Activated naive CD4-positive, alpha-beta T cell treated with anti-CD3 and anti-CD28 coated beads, Interleukin-2, amount 50 U/mL, for 24 hours (primary cell): ENCODE results near the gene HEATR9.
A peak's percentile ranks its signal among the peaks of the same experiment; 100 is the strongest.
"Not testable (repeated sequence)": the region's sequence is repeated elsewhere in the genome, so short reads cannot be mapped to it uniquely, and the experiment has no call there.

Experiments
- H3K27ac Mint-ChIP-seq: one replicate; pipeline ENCODE4 v1.8.0; 2021; ENCODE audit warnings: mild to moderate bottlenecking, mixed read lengths
- H3K27me3 Mint-ChIP-seq: one replicate; pipeline ENCODE4 v1.8.0; 2021; ENCODE audit warnings: mixed read lengths
- H3K36me3 Mint-ChIP-seq: one replicate; pipeline ENCODE4 v1.8.0; 2021; ENCODE audit warnings: mixed read lengths
- H3K4me1 Mint-ChIP-seq: one replicate; pipeline ENCODE4 v1.8.0; 2021; ENCODE audit warnings: mixed read lengths
- H3K4me3 Mint-ChIP-seq: one replicate; pipeline ENCODE4 v1.8.0; 2021; ENCODE audit warnings: mild to moderate bottlenecking, mixed read lengths
- H3K9me3 Mint-ChIP-seq: one replicate; pipeline ENCODE4 v1.8.0; 2021; ENCODE audit warnings: mixed read lengths

HEATR9 gene

DNA sequence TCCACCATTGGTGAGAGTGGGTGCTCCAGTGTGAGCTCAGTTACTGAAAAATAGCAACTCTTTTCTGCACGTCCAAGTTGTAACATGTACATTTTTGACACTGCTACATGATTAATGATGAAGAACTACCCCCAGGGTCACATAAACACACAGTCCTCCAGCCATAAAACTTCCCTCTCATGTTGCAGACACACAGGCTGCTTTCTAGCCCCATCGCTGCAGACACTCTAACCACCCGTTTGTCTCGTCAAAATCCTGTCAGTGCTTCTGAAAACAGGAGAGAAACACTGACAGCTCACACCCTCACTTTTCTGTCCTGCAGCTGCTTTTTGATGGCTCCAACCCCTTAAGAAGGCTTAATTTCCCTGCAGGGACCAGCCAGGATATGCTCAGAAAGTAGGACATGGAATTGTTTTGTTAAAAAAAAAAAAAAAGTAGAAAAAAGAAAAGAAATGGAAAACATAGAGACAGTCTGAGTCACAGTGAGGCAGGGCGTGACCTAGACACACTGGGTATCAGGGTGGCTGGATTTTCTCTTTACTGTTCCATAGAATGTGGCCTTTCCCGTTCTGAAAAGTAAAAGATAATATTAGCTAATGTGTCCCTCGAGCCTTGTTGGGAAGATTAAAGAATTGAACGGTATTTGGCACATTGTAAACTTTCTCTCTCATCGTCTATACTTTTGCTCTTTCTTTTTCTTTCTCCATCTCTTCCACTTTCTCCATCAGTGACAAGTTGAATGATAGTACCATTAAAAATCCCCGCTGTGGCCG is 32.2 kb upstream of the HEATR9 start:
- peaks cover 14% of the 10 kb centered on the region for H3K4me1 Mint-ChIP-seq
- peak overlapping the region; percentile 38 for H3K27ac Mint-ChIP-seq
- no peaks in the 10 kb centered on the region for H3K36me3 Mint-ChIP-seq
- H3K4me3 Mint-ChIP-seq, result peak overlapping the region; percentile 27
- peaks cover 3% of the 10 kb centered on the region for H3K27me3 Mint-ChIP-seq
- H3K9me3 Mint-ChIP-seq, result no peaks in the 10 kb centered on the region

DNA sequence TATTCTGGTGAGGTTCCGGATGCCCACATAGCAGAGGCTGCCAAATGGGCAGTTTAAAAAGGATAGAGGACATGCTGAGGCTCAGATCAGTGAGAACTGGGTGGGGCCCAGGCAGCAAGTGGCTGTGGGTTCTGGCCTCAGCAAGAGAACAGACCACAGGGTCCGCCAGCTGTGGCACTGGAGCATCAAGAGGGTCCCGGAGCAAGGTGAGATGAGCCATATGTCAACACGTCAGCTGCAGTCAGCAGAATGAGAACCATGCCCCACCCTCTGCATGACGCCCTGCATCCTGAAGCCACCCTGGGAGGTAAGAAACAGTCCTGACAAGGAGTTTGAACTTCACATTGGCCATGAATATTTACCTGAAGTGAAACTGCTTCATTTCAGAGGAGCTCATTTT is 31.6 kb upstream of the HEATR9 start:
- H3K9me3 Mint-ChIP-seq, result no peaks in the 10 kb centered on the region
- peaks cover 3% of the 10 kb centered on the region for H3K27me3 Mint-ChIP-seq
- H3K27ac Mint-ChIP-seq, result no peak overlapping the region
- H3K4me3 Mint-ChIP-seq, result no peak overlapping the region
- no peaks in the 10 kb centered on the region for H3K36me3 Mint-ChIP-seq
- H3K4me1 Mint-ChIP-seq, result peaks cover 14% of the 10 kb centered on the region

DNA sequence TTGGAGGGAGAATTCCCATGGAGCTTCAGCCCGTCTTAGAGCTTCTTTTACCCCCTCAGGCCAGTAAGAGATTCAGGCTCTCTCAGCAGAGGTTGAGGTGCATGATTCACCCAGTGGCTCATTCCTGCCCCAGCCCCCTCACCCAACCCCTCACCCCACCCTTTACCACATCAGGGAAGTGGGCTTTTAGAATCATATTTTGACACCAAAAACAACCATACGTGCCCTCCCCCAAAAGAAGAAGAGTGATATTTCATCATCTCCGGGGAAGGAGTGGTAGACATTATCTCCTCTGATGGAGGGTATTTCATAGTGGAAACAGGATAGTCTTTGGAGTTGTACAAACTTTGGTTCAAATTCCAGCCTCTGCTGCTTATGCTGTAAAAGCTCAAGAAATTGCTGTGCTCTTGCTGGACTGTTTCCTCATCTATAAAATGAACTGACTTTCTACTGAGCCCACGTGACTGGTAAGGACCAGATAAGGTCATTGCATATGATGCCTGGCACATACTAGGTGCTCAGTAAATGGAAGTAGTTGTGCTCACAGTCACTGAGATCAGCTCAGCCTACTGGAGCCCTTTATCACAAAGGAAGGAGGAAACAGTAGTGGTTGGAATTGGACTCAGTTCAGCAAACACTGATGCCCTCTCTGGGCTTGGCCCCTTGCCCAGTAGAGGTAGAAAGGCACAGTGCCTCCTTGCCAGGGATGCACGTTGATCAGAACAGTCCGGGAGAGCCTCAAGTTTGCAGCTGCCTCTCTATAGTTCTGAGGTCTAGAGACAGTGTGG is 29.8 kb upstream of the HEATR9 start:
- H3K27me3 Mint-ChIP-seq, result peaks cover 3% of the 10 kb centered on the region

DNA sequence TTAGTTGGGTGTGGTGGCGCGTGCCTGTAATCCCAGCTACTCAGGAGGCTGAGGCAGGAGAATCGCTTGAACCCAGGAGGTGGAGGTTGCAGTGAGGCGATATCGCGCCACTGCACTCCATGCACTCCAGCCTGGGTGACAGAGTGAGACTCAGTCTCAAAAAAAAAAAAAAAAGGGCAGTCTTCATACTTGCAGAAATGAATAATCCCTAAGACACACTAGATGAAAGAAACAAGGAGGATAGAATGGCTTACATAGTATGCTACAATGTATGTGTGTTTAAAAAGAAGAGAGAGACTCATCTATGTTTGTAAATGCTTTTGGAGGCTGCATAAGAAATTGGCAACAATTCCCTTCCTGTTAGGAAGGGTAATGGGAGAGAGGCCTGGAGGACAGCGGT is 29.1 kb upstream of the HEATR9 start:
- not testable (repeated sequence) for H3K4me3 Mint-ChIP-seq, H3K36me3 Mint-ChIP-seq, H3K27me3 Mint-ChIP-seq, H3K27ac Mint-ChIP-seq, H3K9me3 Mint-ChIP-seq
- peaks cover 14% of the 10 kb centered on the region for H3K4me1 Mint-ChIP-seq

More for the DNA sequence above, 29.8 kb upstream of the HEATR9 start:
- Mint-ChIP-seq H3K4me1 (peaks cover 14% of the 10 kb centered on the region), H3K27ac (peak overlapping the region; percentile 30), H3K36me3 (no peaks in the 10 kb centered on the region), H3K4me3 (peak overlapping the region; percentile 39), H3K9me3 (no peaks in the 10 kb centered on the region)

DNA sequence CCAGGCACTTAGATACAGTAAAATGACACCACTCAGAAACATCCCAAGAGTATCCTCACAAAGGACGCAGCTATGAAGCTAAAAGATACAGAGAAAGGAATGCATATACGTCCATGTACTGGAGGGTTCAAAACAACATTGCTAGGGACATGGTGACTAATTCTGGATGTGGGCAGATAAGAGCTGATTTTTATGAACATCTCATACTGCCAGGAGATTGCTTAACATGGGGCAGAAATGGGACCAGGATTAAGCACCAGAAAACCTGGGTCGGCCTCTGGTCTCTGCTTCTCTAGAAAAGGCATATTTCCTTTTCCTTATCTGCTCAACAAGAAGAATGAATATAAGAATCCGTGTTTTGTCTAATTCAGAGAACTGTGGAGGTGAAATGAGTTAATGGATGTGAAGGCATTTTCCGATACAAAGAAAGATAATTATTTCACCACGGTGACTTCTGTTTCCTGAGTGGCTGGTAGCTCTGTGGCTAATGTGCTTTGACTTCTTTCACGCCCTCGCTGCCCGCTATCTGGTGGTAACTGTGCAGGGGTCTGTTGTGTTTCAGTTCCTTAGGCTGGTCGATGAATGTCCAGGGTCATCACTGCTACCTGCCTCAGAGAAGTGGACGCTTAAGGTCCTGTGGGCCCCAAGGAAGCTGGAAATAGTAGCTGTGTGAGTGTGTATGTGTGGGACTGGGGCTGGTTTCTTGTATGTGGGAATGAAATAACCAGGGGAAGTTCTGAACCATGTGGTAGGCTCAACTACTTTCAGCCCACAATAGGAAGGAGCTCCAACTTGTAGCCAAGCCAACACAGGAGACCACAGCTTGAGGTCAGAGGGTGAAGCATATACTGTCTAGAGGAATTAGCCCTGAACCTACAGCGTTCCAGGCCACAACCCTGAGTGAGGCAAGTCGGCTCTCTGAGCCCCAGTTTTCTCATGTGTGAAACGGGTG is 27.2 kb upstream of the HEATR9 start:
- Mint-ChIP-seq H3K27ac (no peak overlapping the region), H3K4me1 (peaks cover 20% of the 10 kb centered on the region), H3K9me3 (no peaks in the 10 kb centered on the region), H3K27me3 (peaks cover 3% of the 10 kb centered on the region), H3K36me3 (no peaks in the 10 kb centered on the region), H3K4me3 (no peak overlapping the region)

DNA sequence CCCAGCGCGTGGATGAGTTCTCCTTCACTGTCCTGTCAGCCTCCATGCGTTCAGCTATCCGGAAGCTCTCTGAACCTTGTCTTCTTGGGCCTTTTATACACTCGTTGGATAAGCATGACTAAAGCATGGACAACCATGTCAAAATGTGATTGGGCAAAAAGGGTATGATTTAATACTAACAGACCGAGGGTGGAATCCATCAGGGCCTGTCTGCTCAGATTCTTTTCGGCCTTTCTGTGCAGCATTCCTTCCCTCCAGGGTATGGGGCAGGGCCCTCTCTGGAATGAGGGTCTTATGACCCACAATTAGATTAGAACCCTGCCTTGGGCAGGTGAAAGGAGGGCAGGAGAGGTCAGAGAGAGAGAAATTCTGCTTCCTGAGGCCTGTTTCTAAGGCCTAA is 25.5 kb upstream of the HEATR9 start:
- Mint-ChIP-seq H3K36me3 (no peaks in the 10 kb centered on the region), H3K27me3 (no peaks in the 10 kb centered on the region), H3K4me3 (no peak overlapping the region), H3K4me1 (peaks cover 16% of the 10 kb centered on the region), H3K9me3 (no peaks in the 10 kb centered on the region), H3K27ac (no peak overlapping the region)

DNA sequence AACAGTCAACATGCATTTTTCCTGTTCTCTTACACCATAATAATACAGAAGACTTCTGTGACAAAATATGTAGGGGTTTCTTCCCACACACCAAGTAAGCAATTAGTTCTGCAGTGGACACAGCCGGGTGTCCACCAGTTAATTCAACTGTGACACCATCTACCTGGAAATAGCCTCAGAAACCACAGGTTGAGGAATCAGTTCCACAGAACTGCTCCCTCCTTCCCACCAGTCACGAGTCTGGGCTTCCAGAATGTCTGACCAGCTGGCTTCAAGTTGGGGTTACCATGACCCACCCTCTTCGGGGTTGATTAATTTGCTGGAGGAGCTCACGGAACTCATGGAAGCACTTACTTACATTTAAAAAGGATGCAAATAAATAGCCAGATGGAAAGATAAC is 25.1 kb upstream of the HEATR9 start:
- Mint-ChIP-seq H3K4me3 (no peak overlapping the region), H3K9me3 (no peaks in the 10 kb centered on the region), H3K4me1 (peaks cover 14% of the 10 kb centered on the region), H3K27me3 (no peaks in the 10 kb centered on the region), H3K27ac (no peak overlapping the region), H3K36me3 (no peaks in the 10 kb centered on the region)

DNA sequence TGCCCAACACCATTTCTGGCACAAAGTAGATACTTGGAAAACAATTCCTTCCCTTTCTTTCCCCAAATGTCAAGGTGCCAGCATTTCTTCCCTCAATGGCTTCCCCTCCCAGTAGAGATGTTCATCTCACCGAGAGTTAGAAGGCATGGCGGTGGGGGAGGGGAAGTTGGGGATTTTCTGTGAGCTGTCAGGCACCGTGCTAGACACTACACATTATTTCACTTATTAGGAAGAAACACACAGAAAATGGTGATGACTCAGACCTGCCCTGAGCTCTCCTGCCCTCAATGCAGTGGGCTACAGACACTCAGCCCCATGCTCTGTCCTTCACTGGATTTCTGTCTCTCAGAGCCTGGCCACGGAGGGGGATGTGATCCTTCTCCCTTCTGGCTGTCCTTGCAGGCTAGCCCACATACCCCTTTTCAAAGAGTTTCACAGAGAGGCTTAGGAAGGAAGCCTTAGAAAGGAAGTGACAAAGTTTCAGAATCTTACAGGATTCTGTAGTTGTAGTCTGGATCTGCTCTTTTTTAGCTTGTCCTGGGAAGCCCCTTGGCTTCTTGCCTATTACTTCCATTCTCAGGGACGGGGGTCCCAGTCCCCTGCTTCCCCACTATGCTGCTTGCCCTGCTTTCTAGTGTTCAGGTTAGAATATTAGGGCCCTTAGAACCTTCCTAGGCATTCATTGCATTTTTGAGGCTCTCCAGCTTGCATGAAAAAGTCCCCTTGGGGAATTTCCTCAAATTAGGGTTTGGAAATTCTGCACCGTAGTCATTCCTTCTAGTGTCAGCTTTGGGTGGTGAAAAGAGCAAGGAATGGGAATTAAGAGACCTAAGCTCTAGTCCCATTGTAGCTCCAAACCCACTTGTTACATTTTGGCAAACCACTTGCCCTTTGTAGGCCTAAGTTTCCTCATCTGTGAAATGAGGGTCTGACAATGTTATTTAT is 23.7 kb upstream of the HEATR9 start:
- Mint-ChIP-seq H3K9me3 (no peaks in the 10 kb centered on the region), H3K36me3 (no peaks in the 10 kb centered on the region), H3K4me3 (no peak overlapping the region), H3K27ac (no peak overlapping the region), H3K27me3 (no peaks in the 10 kb centered on the region), H3K4me1 (peaks cover 6% of the 10 kb centered on the region)

DNA sequence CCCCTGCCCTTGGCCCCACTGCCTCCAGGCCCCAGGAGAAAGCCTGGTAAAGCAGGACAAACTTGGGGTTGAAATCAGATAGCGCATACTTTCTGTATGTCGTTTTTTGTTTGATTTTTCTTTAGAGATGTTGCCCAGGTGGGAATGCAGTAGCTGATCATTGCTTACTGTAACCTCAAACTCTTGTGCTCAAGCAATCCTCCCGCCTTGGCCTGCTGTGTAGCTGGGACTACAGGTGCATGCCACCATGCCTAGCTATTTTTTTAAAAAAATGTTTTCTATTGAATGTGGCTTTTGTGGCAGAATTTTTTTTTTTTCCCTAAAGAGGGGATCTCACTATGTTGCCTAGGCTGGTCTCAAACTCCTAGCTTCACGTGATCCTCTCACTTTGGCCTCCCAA is 22.6 kb upstream of the HEATR9 start:
- no peak overlapping the region for H3K27ac Mint-ChIP-seq
- H3K4me1 Mint-ChIP-seq, result peaks cover 6% of the 10 kb centered on the region
- H3K27me3 Mint-ChIP-seq, result no peaks in the 10 kb centered on the region
- no peak overlapping the region for H3K4me3 Mint-ChIP-seq
- H3K9me3 Mint-ChIP-seq, result no peaks in the 10 kb centered on the region
- no peaks in the 10 kb centered on the region for H3K36me3 Mint-ChIP-seq

DNA sequence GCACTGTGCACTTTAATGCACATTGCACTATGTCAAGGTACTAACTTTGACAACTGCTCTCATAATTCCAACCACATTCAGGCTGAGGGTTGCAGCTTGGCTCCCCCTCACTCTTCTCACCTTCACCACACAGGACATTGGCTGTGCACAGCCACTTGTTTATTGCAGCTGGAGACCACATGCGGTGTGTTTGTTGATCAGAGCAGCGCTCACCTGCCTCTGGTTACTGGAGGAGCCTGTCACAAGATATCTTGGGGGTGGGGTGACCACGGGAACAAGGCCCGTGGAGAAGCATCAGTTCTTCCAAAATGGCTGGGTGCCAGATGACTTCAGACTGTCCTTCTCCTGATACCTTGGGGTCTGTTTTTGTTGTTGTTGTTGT is 22.1 kb upstream of the HEATR9 start:
- H3K27ac Mint-ChIP-seq, result peak overlapping the region; percentile 71
- H3K36me3 Mint-ChIP-seq, result no peaks in the 10 kb centered on the region
- no peak overlapping the region for H3K4me3 Mint-ChIP-seq
- no peaks in the 10 kb centered on the region for H3K27me3 Mint-ChIP-seq
- H3K9me3 Mint-ChIP-seq, result no peaks in the 10 kb centered on the region
- H3K4me1 Mint-ChIP-seq, result peaks cover 6% of the 10 kb centered on the region

DNA sequence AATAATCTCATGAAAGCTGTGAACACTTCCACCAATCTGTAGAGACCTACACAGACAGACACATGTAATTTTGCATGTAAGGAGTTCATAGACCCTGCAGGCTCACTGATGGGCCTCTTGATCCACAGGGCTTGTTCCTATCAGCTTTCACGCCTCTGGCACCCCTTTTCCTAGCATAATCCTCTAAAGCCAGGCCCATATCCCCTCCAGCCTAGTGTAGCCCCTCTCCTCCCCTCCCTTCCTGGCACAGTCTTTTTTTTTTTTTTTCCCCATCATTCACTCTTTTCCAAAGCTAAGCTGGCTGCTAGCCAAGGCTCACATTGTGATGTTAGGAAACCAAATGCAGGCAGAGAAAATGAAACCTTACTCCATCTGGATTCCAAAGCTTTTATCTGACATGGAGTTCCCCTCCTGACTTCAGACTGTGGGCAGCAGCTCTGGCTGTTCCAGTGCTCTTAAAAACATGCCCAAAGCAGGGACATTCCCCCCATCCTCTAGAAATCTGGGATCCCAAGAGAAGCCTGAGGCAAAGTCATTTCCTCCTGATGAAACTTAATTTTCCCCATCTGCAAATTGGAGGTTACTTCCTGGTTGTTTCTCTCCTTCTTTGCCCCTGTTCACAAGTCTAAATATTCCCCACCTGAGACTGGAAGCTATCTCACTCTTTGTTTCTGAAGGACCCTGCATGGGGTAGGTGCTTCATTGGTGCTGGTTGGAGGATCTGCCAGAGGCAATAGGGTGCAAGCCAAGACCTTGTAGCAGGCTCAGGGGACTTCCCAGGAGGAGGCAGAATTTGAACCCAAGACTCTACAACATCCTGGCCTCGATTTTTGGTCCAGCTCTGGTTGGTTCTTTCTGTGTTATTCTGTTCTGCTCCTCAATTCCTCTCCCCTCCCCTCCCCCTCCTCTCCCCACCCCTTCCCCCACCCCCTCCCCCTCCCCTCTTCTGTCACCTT is 21.4 kb upstream of the HEATR9 start:
- H3K36me3 Mint-ChIP-seq, result no peaks in the 10 kb centered on the region
- H3K27ac Mint-ChIP-seq, result no peak overlapping the region
- H3K4me3 Mint-ChIP-seq, result no peak overlapping the region
- H3K27me3 Mint-ChIP-seq, result no peaks in the 10 kb centered on the region
- H3K9me3 Mint-ChIP-seq, result no peaks in the 10 kb centered on the region
- H3K4me1 Mint-ChIP-seq, result peaks cover 6% of the 10 kb centered on the region

DNA sequence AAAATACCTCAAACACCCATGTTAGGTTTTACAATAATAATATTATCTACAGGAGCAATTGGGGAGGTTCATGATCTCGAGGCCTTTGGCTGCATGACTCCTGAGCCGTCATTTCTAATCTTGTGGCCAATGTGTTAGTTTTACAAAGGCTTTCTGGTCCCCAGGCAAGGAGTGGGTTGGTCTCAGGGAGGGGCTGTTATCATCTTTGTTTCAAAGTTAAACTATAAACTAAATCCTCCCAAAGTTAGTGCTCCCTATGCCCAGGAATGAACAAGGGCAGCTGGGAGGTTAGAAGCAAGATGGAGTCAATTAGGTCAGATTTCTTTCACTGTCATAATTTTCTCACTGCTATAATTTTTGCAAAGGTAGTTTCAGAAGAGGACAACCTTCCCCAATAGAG is 20.6 kb upstream of the HEATR9 start:
- Mint-ChIP-seq H3K36me3 (no peaks in the 10 kb centered on the region), H3K4me3 (no peak overlapping the region), H3K9me3 (no peaks in the 10 kb centered on the region), H3K27ac (no peak overlapping the region), H3K4me1 (peaks cover 6% of the 10 kb centered on the region), H3K27me3 (no peaks in the 10 kb centered on the region)

DNA sequence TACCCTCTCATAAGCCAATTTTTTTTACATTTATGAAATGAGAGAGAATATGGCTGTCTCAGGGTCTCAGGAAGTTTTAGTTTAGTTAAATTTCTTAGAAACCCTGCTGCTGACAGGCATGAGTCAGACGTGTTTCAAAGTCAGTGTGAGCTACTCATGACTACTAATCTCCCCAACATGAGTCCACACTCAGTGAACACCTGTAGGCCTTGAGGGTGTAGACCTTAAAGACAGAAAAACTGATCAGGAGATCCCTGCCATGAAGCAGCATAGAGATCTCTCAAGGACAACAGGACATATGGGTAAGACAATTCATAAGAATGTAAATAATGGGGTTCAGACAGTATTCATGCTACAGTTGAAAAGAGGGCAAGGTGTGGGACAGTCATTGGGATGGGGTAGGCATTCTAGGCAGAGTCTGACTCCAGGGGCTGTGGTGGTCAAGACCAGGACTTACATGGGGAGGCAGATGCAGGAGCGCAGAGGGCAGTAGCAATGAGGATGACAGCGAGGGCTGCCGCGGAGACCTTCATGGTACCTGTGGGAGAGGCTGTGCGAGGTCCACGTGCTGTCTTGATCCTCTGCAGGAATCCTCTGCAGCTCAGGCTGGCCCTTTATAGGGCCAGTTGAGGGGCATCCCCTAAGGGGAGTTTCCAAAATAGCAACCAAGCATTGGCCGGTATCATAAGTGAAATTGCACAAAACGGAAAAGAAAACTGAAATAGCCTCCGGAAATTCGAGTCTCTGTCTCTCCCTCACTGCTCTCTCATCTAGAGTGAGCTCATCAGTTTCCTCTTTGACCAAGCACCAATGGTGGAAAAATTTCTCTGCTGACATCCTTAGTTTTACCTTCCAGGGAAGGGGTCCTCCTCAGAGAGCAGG is 11.3 kb upstream of the HEATR9 start, which contains the start of gene CCL5:
Gene CCL5 (minus strand): TSS at position 588 of the 882 bp plus-strand sequence.
- Mint-ChIP-seq H3K4me3 (peak within 1 kb of the TSS; percentile 28), H3K4me1 (peaks cover 16% of the 10 kb centered on the region), H3K27ac (peak within 1 kb of the TSS; percentile 2), H3K9me3 (no peaks in the 10 kb centered on the region), H3K27me3 (no peaks in the 10 kb centered on the region), H3K36me3 (no peaks in the 10 kb centered on the region)
